Medulla oblongata (tissue), 1 donor: ENCODE results near the gene TRUB1.
A peak's percentile ranks its signal among the peaks of the same experiment; 100 is the strongest.
"Not testable (repeated sequence)": the region's sequence is repeated elsewhere in the genome, so short reads cannot be mapped to it uniquely, and the experiment has no call there.

ENCODE experiments used
- DNase-seq: peaks from one replicate; pipeline ENCODE4 v3.0.0-alpha.2; 2015; ENCODE audit errors: extremely low spot score

TRUB1 gene

GRCh38 chr10:114937962-114938855 is at the start of gene TRUB1:
Gene TRUB1, plus strand, starts transcription at chr10:114938195. Its CDS starts 59 bp downstream, at chr10:114938254.
- DNase-seq = peak; percentile 99

- DNase-seq = no peak
Measured at GRCh38 chr10:114893251-114893650, 44.7 kb upstream of the TRUB1 start.

GRCh38 chr10:114894911-114895310 is 43.1 kb upstream of the TRUB1 start:
- DNase-seq = no peak

GRCh38 chr10:114897011-114897410 is 41.0 kb upstream of the TRUB1 start:
- DNase-seq = not testable (repeated sequence)

GRCh38 chr10:114897593-114897992 is 40.4 kb upstream of the TRUB1 start:
- no peak for DNase-seq

- no peak for DNase-seq
Measured at GRCh38 chr10:114899982-114900381, 38.0 kb upstream of the TRUB1 start.

- DNase-seq = no peak
Measured at GRCh38 chr10:114900658-114901057, 37.3 kb upstream of the TRUB1 start.

- DNase-seq = no peak
Measured at GRCh38 chr10:114902151-114902550, 35.8 kb upstream of the TRUB1 start.

GRCh38 chr10:114905450-114905849 is 32.5 kb upstream of the TRUB1 start:
- no peak for DNase-seq

- DNase-seq = no peak
Measured at GRCh38 chr10:114906981-114907380, 31.0 kb upstream of the TRUB1 start.

- DNase-seq = no peak
Measured at GRCh38 chr10:114908896-114909295, 29.1 kb upstream of the TRUB1 start.

- DNase-seq = no peak
Measured at GRCh38 chr10:114911052-114911711, 26.8 kb upstream of the TRUB1 start.

- DNase-seq = no peak
Measured at GRCh38 chr10:114911801-114912469, 26.1 kb upstream of the TRUB1 start.

- no peak for DNase-seq
Measured at GRCh38 chr10:114912470-114912859, 25.5 kb upstream of the TRUB1 start.

- DNase-seq = no peak
Measured at GRCh38 chr10:114914560-114914959, 23.4 kb upstream of the TRUB1 start.

- no peak for DNase-seq
Measured at GRCh38 chr10:114915294-114915693, 22.7 kb upstream of the TRUB1 start.

GRCh38 chr10:114916653-114917052 is 21.3 kb upstream of the TRUB1 start:
- DNase-seq = no peak

- DNase-seq = no peak
Measured at GRCh38 chr10:114917459-114917858, 20.5 kb upstream of the TRUB1 start.

- no peak for DNase-seq
Measured at GRCh38 chr10:114917927-114918672, 19.9 kb upstream of the TRUB1 start.

- no peak for DNase-seq
Measured at GRCh38 chr10:114920459-114920858, 17.5 kb upstream of the TRUB1 start.

- DNase-seq = no peak
Measured at GRCh38 chr10:114922003-114922402, 16.0 kb upstream of the TRUB1 start.

- DNase-seq = no peak
Measured at GRCh38 chr10:114923551-114923950, 14.4 kb upstream of the TRUB1 start.
